Motor neuron (in vitro differentiated cells): ENCODE measurements around the gene ANKRD55. TPM values are rescaled to one million over a fixed set of nuclear protein-coding genes. Genes with fewer than 3 reads are reported as not detected.
"Not testable (repeated sequence)": the region's sequence is repeated elsewhere in the genome, so short reads cannot be mapped to it uniquely, and the experiment has no call there.

Experiments
- ATAC-seq, 8 experiments: fragments of 200-7000 bp; cut with Tn5 transposase; replicated peaks in 6 of 8; 2 replicates each; pipeline ENCODE4 v1.8.0; 2021; ENCODE audit warnings: mild to moderate bottlenecking in 8 of 8, moderate library complexity in 8 of 8
- H3K27ac ChIP-seq, 2 donors: fragments of 250-450 bp; sonication (Bioruptor Pico); 2 replicates each; pipeline ENCODE4 v1.9.0; 2021; ENCODE audit warnings: antibody characterized with exemption in 2 of 2, mild to moderate bottlenecking in 2 of 2, moderate library complexity in 1 of 2
- H3K4me1 ChIP-seq, 2 donors: fragments of 250-450 bp; sonication (Bioruptor Pico); replicated peaks in 1 of 2; 2 replicates each; pipeline ENCODE4 v1.6.1; 2021; ENCODE audit warnings: antibody characterized with exemption in 2 of 2, mild to moderate bottlenecking in 2 of 2, moderate library complexity in 1 of 2
- H3K4me3 ChIP-seq, 5 donors: fragments of 250-450 bp; sonication (Bioruptor Pico); 2 replicates each; pipeline ENCODE4 v1.9.0; 2021; ENCODE audit warnings: antibody characterized with exemption in 5 of 5, mild to moderate bottlenecking in 5 of 5, moderate library complexity in 4 of 5
- WGBS, 10 experiments: fragments of 450-650 bp; shearing (Covaris generic); methylation state at CpG; one replicate each; pipeline ENCODE4 v1.0.0; 2022; 5-methylcytosine and 5-hydroxymethylcytosine counted together
- in situ Hi-C, 9 experiments: fragments of 400-800 bp; cut with MboI; loops; one replicate each; pipeline ENCODE4 v1.15.0; 2021; ENCODE audit warnings: low sequenced_read_pairs in 9 of 9, low pct_unique_long_range_greater_than_20kb in 2 of 9; ENCODE audit not compliant: unreplicated experiment in 9 of 9
- total RNA-seq, 8 experiments: library from RNA; unstranded; fragments of 300-600 nt; gene quantifications; 2 replicates each; pipeline versions ENCODE4 v1.2.3 to v1.2.4, GENCODE V29; 2022

ANKRD55 gene
- total RNA-seq, 8 experiments from 2014 or later = 0.17 to 2.9 (median 0.90) TPM; not detected in 3

DNA sequence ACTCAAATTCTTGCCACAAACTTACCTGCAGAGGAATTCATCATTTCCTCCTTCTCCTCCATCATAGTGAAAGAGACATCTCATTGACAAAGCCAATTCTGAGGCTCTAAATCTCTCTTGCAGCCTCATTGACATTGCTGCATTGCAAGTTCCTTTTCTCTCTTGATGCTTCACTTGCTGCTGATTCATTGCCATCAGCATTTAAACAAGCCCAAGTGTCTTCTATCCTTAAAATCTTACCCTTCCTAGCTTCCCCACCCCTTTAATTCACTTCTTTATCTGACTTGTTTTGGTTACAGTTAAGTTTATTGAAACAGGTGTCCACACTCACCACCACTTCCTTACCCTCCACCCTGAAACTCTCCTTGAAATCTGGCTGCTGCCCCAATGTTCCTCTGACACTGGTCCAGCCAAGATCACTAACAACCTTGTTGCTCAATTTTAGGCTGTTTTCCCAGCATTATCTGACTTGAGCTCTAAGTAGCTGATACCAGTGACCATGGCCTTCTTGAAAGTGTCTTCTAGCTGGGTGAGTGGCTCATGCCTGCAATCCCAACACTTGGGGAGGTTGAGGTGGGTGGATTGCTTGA is 152.0 kb downstream of the ANKRD55 start:
- in situ Hi-C loops, H3K4me1 ChIP-seq, H3K27ac ChIP-seq, H3K4me3 ChIP-seq: not testable (repeated sequence)
- ATAC-seq = peak in 1 of 8 experiments; percentile 6

DNA sequence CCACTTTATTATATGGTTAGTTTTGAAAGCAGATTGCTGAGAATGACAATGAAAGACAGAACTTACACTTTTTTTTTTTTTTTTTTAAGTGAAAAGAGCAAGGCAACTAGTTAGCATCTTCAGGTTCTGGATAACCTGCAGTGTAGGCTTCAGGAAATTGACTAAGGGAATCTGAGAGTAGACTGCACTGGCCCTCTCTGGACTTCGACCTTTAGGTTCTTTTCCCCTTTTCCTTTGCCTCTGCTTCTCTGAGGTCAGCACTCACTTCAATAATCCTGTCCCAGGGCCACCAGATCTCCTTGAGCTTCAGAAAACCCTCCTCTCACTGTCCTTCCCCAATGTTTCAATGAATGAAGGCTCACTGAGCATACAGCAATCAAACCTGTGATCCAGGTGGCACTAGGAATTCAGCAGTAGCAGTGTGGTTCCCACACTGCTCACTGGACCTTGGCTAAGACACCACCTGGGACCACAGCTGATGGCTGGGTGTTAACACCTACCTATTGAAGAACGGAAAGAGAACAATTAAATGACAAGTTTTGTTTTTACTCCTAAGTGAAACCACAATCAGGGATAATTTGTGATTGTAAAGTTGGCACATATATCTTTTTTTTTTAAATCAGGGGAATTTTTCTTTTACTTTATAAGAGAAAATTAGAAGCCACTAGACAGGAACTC is 152.6 kb downstream of the ANKRD55 start:
- ATAC-seq = no peak
- Histone ChIP-seq H3K4me3 (no peak overlapping the region), H3K4me1 (peaks cover 2 to 9% of the 10 kb centered on the region in 2 donors), H3K27ac (no peak overlapping the region)
- in situ Hi-C loops = no loop called here
- WGBS, 10 experiments = 13 to 88% (median 71%) methylated on average over 1 to 2 of the region's 2 CpGs; no CpG with 5 or more reads in 3 of the 10 experiments

DNA sequence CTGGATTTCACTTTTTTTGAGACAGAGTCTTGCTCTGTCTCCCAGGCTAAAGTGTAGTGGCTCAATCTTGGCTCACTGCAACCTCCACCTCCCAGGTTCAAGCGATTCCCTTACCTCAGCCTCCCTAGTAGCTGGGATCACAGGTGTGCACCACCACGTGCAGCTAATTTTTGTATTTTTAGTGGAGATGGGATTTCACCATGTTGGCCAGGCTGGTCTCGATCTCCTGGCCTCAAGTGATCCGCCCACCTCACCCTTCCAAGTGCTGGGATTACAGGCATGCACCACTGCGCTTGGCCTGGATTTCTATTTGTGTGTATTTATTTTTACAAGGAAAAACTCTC is 154.0 kb downstream of the ANKRD55 start:
- WGBS, 10 experiments = 50 to 100% (median 93%) methylated on average over 1 to 5 of the region's 5 CpGs; no CpG with 5 or more reads in 2 of the 10 experiments
- H3K4me1 ChIP-seq, H3K27ac ChIP-seq, ATAC-seq, H3K4me3 ChIP-seq, in situ Hi-C loops: not testable (repeated sequence)

- ATAC-seq = peak in 3 of 8 experiments; percentile 92 to 96 (median 95)
- WGBS, 10 experiments = 5 to 100% (median 84%) methylated on average over 1 to 5 of the region's 6 CpGs; no CpG with 5 or more reads in 2 of the 10 experiments
- in situ Hi-C loops = no loop called here
- H3K4me1 ChIP-seq = no peaks in the 10 kb centered on the region
- H3K4me3 ChIP-seq = no peak overlapping the region
- H3K27ac ChIP-seq = no peak overlapping the region
Observed at GRCh38 chr5:56078278-56079156, 154.6 kb downstream of the ANKRD55 start.

GRCh38 chr5:56077796-56078233 is 155.3 kb downstream of the ANKRD55 start:
- 71 to 100% (median 91%) methylated on average over 1 to 7 of the region's 7 CpGs for WGBS, 10 experiments
- ATAC-seq = no peak
- in situ Hi-C loops = no loop called here

DNA sequence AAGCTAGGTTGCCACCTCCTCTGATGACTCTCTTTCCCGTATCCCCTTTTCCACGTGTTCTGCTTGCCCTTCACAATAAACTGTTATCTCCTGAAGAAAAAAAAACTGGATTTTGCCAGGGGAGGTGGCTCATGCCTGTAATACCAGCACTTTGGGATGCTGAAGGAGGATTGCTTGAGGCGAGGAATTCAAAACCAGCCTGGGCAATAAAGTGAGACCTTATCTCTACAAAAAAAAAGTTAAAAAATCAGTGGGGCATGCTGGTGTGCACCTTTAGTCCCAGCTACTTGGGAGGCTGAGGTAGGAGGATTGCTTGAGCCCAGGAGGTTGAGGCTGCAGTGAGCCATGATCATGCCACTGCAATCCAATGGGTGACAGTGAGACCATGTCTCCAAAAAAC is 156.6 kb downstream of the ANKRD55 start:
- no peak for ATAC-seq
- WGBS, 10 experiments = 69 to 100% (median 86%) methylated on average over 1 to 3 of the region's 3 CpGs; no CpG with 5 or more reads in 3 of the 10 experiments

More at GRCh38 chr5:56077796-56078233, 155.3 kb downstream of the ANKRD55 start:
- no peak overlapping the region for H3K27ac ChIP-seq
- H3K4me1 ChIP-seq = no peaks in the 10 kb centered on the region
- H3K4me3 ChIP-seq = no peak overlapping the region

DNA sequence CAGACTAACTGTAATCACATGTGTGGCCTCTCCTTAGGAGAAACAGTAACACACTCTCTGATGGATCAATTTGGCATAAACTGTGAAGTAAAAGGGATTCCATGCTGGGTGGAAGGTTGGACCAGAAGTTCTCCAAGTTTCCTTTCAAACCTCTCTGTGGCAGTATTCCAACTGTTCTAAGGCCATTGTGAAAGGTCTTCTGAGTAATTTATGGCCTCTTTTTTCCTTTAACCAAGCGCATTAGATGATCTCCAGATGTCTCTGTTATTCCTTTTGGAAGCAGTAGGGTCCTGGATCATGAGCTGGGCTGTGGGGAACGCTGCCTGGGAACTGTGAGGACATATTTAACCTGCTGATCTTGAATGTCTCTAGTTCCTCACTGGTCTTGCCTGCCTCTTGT is 157.8 kb downstream of the ANKRD55 start:
- in situ Hi-C loops = no loop called here
- Histone ChIP-seq H3K4me3 (no peak overlapping the region), H3K4me1 (peaks cover 13 to 18% of the 10 kb centered on the region in 2 donors), H3K27ac (no peak overlapping the region)
- 0 to 86% (median 45%) methylated on average over 1 to 2 of the region's 2 CpGs; no CpG with 5 or more reads in 3 of the 10 experiments for WGBS, 10 experiments
- peak in 2 of 8 experiments; percentile 7 to 12 for ATAC-seq

More for the DNA sequence above, 156.6 kb downstream of the ANKRD55 start:
- Histone ChIP-seq H3K27ac (no peak overlapping the region), H3K4me1 (peaks cover 1 to 6% of the 10 kb centered on the region in 2 donors), H3K4me3 (no peak overlapping the region)
- in situ Hi-C loops = no loop called here

- Histone ChIP-seq H3K4me1 (peaks cover 15 to 25% of the 10 kb centered on the region in 2 donors), H3K4me3 (no peak overlapping the region), H3K27ac (no peak overlapping the region)
- 54 to 100% (median 80%) methylated on average over 2 to 5 of the region's 6 CpGs for WGBS, 10 experiments
- in situ Hi-C loops = no loop called here
- peak in 1 of 8 experiments; percentile 42 for ATAC-seq
Observed at GRCh38 chr5:56072863-56073766, 160.0 kb downstream of the ANKRD55 start.

DNA sequence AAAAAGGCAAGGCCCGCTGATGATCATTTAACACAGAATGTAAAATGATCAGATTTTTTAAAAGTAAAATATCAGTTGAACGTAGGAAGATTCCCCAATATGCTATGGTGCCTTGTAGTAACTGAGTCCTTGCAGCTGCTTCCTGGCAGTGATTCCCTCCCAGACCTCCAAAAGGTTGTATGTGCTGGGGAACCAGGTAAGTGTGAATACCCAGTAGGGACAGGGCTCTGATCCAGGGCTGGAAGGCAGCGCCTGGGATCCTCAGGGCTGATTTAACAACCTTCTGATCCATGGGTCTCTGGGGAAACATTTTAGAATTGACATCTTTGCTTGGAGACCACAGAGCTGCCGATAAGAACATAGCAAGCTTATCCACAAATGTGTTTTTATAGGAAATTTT is 161.7 kb downstream of the ANKRD55 start:
- ATAC-seq = peak in 3 of 8 experiments; percentile 23 to 63 (median 41)
- in situ Hi-C loops = no loop called here
- Histone ChIP-seq H3K4me1 (peaks cover 15 to 25% of the 10 kb centered on the region in 2 donors), H3K4me3 (no peak overlapping the region), H3K27ac (no peak overlapping the region)
- WGBS, 10 experiments = 38 to 100% (median 71%) methylated on average over 1 to 4 of the region's 4 CpGs

GRCh38 chr5:56070851-56071465 is 162.2 kb downstream of the ANKRD55 start:
- Histone ChIP-seq H3K4me3 (no peak overlapping the region), H3K27ac (no peak overlapping the region), H3K4me1 (peaks cover 15 to 25% of the 10 kb centered on the region in 2 donors)
- 0 to 89% (median 50%) methylated on average over 1 to 2 of the region's 2 CpGs for WGBS, 10 experiments
- in situ Hi-C loops = no loop called here
- ATAC-seq = peak in 2 of 8 experiments; percentile 37 to 40

DNA sequence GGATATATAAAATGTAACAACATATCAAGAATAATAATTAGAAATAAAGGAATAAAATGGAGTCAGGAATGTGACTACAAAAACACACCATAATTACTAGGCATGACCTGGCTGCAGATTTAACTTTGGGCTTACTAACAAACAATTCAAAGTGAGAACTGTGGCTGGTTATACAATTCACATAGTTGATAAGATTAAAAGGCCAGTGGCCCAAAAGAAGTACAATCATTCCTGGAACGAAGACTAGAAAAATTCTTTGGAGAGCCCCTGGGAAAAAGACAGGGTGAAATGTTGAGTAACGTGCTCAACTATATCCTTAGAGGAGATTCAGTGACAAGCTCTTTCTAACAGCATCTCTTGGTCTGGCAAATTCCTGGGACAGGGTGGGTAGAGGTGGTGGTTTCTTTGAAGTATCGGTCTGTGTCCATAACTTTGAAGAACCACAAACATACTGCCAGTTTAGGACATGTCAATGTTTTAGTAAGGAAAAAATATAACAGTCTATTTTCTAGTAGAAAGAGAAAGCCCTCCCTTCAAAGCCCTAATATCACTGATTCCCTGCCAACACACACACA is 163.4 kb downstream of the ANKRD55 start:
- 30 to 100% (median 84%) methylated on average over 1 to 3 of the region's 3 CpGs; no CpG with 5 or more reads in 2 of the 10 experiments for WGBS, 10 experiments
- in situ Hi-C loops = no loop called here
- no peak for ATAC-seq
- H3K4me1 ChIP-seq = peaks cover 15 to 25% of the 10 kb centered on the region in 2 donors
- H3K27ac ChIP-seq = no peak overlapping the region
- H3K4me3 ChIP-seq = no peak overlapping the region
